Astrocyte (in vitro differentiated cells and primary cell): Measurements from ENCODE around the gene TMSB10. TPM values are rescaled to one million over a fixed set of nuclear protein-coding genes. Genes with fewer than 3 reads are reported as not detected.
"Not testable (repeated sequence)": the region's sequence is repeated elsewhere in the genome, so short reads cannot be mapped to it uniquely, and the experiment has no call there.

Experiments used
- DNase-seq: peaks from one replicate; pipeline ENCODE4 v3.0.0-alpha.2; 2010; ENCODE audit warnings: low read depth
- FAIRE-seq: peaks from 2 replicates; lab custom pipeline; 2011; peaks lifted over from hg19 to GRCh38; lab: Jason Lieb, UNC
- H2AFZ ChIP-seq: 2 replicates; pipeline ENCODE4 v1.6.0; 2012; ENCODE audit warnings: low read depth, low read length, inconsistent platforms
- H3K27ac ChIP-seq: 2 replicates; pipeline ENCODE4 v1.5.1; 2011; ENCODE audit warnings: low read depth, low read length, inconsistent platforms
- H3K27me3 ChIP-seq: 2 replicates; pipeline ENCODE4 v1.6.0; 2011; ENCODE audit warnings: low read length, inconsistent platforms; ENCODE audit not compliant: insufficient read depth
- H3K36me3 ChIP-seq: 2 replicates; pipeline ENCODE4 v1.5.1; 2011; ENCODE audit warnings: low read length, inconsistent platforms; ENCODE audit not compliant: insufficient read depth
- H3K4me1 ChIP-seq: 2 replicates; pipeline ENCODE4 v1.5.1; 2011; ENCODE audit warnings: low read length, inconsistent platforms; ENCODE audit not compliant: insufficient read depth
- H3K4me2 ChIP-seq: 2 replicates; pipeline ENCODE4 v1.6.0; 2012; ENCODE audit warnings: low read length, inconsistent platforms
- H3K4me3 ChIP-seq: 2 replicates; pipeline ENCODE4 v1.5.1; 2011; ENCODE audit warnings: low read depth, mild to moderate bottlenecking, low read length, inconsistent platforms; ENCODE audit not compliant: insufficient read depth
- H3K79me2 ChIP-seq: 2 replicates; pipeline ENCODE4 v1.6.0; 2012; ENCODE audit warnings: mild to moderate bottlenecking, low read length, inconsistent platforms; ENCODE audit not compliant: insufficient read depth
- H3K9ac ChIP-seq: 2 replicates; pipeline ENCODE4 v1.6.0; 2012; ENCODE audit warnings: mild to moderate bottlenecking, low read length, inconsistent platforms
- H3K9me3 ChIP-seq: 2 replicates; pipeline ENCODE4 v1.5.1; 2012; ENCODE audit warnings: low read depth, mild to moderate bottlenecking, low read length, inconsistent platforms; ENCODE audit not compliant: insufficient read depth
- H4K20me1 ChIP-seq: 2 replicates; pipeline ENCODE4 v1.6.0; 2012; ENCODE audit warnings: low read length, inconsistent platforms; ENCODE audit not compliant: insufficient read depth
- H3K27ac Mint-ChIP-seq: one replicate; pipeline ENCODE4 v1.8.0; 2021; ENCODE audit warnings: mild to moderate bottlenecking, mixed read lengths; ENCODE audit not compliant: unreplicated experiment
- H3K27me3 Mint-ChIP-seq: one replicate; pipeline ENCODE4 v1.8.0; 2021; ENCODE audit warnings: low read depth, mixed read lengths; ENCODE audit not compliant: unreplicated experiment
- H3K36me3 Mint-ChIP-seq: one replicate; pipeline ENCODE4 v1.8.0; 2021; ENCODE audit warnings: low read depth, mixed read lengths; ENCODE audit not compliant: unreplicated experiment
- H3K4me1 Mint-ChIP-seq: one replicate; pipeline ENCODE4 v1.8.0; 2021; ENCODE audit warnings: low read depth, mixed read lengths; ENCODE audit not compliant: unreplicated experiment
- H3K4me3 Mint-ChIP-seq: one replicate; pipeline ENCODE4 v1.8.0; 2021; ENCODE audit warnings: mild to moderate bottlenecking, moderate library complexity, mixed read lengths; ENCODE audit not compliant: unreplicated experiment
- H3K9me3 Mint-ChIP-seq: one replicate; pipeline ENCODE4 v1.8.0; 2021; ENCODE audit warnings: mild to moderate bottlenecking, mixed read lengths; ENCODE audit not compliant: unreplicated experiment
- CTCF ChIP-seq: IDR thresholded peaks from 2 replicates; pipeline ENCODE4 v1.5.1; 2011; ENCODE audit warnings: low read depth, mild to moderate bottlenecking, inconsistent platforms, low read length, moderate library complexity; ENCODE audit not compliant: insufficient read depth
- EZH2 ChIP-seq: IDR thresholded peaks from 2 replicates; pipeline ENCODE4 v1.6.1; 2012; ENCODE audit warnings: mild to moderate bottlenecking, low read length, inconsistent platforms; ENCODE audit not compliant: insufficient read depth
- total RNA-seq: library from RNA; stranded (reverse); gene quantifications from 2 replicates; pipeline ENCODE4 v1.2.1, GENCODE V29; 2021

The TMSB10 gene
- total RNA-seq, 1 donor from 2014 or later: 3,439 TPM

GRCh38 chr2:84865181-84865783, 40.2 kb upstream of the TMSB10 start:
- no peak for FAIRE-seq
- no peaks in the 10 kb centered on the region for H3K36me3 Mint-ChIP-seq
- H3K27me3 Mint-ChIP-seq: peaks cover 28% of the 10 kb centered on the region
- H3K4me1 Mint-ChIP-seq: peaks cover 2% of the 10 kb centered on the region
- Histone ChIP-seq H3K9me3 (no peaks in the 10 kb centered on the region), H2AFZ (no peak overlapping the region), H3K27me3 (peaks cover 2% of the 10 kb centered on the region), H3K27ac (no peak overlapping the region), H3K79me2 (no peaks in the 10 kb centered on the region), H3K9ac (no peak overlapping the region), H3K4me2 (no peak overlapping the region), H4K20me1 (no peaks in the 10 kb centered on the region), H3K36me3 (no peaks in the 10 kb centered on the region), H3K4me3 (no peak overlapping the region), H3K4me1 (no peaks in the 10 kb centered on the region)
- H3K4me3 Mint-ChIP-seq: no peak overlapping the region
- H3K27ac Mint-ChIP-seq: no peak overlapping the region
- no peak for TF ChIP-seq EZH2
- peak; percentile 28 for TF ChIP-seq CTCF
- DNase-seq: no peak
- no peaks in the 10 kb centered on the region for H3K9me3 Mint-ChIP-seq

- H3K4me3 Mint-ChIP-seq: no peak overlapping the region
- Histone ChIP-seq H3K27me3 (no peaks in the 10 kb centered on the region), H3K4me1 (no peaks in the 10 kb centered on the region), H3K36me3 (no peaks in the 10 kb centered on the region), H3K79me2 (no peaks in the 10 kb centered on the region), H3K4me3 (no peak overlapping the region), H3K4me2 (no peak overlapping the region), H4K20me1 (no peaks in the 10 kb centered on the region), H3K9me3 (no peaks in the 10 kb centered on the region), H3K27ac (no peak overlapping the region), H2AFZ (no peak overlapping the region), H3K9ac (no peak overlapping the region)
- FAIRE-seq (no peak), DNase-seq (no peak)
- TF ChIP-seq EZH2 (no peak), CTCF (no peak)
- peaks cover 2% of the 10 kb centered on the region for H3K4me1 Mint-ChIP-seq
- H3K27ac Mint-ChIP-seq: no peak overlapping the region
- no peaks in the 10 kb centered on the region for H3K36me3 Mint-ChIP-seq
- H3K27me3 Mint-ChIP-seq: peaks cover 31% of the 10 kb centered on the region
- no peaks in the 10 kb centered on the region for H3K9me3 Mint-ChIP-seq
These were observed 39.3 kb upstream of the TMSB10 start for GRCh38 chr2:84866122-84866521.

GRCh38 chr2:84868327-84868726, 37.1 kb upstream of the TMSB10 start:
- not testable (repeated sequence) for H2AFZ ChIP-seq, H4K20me1 ChIP-seq, H3K9me3 Mint-ChIP-seq, FAIRE-seq, H3K27ac Mint-ChIP-seq, H3K9ac ChIP-seq, H3K27me3 ChIP-seq, DNase-seq, H3K4me1 Mint-ChIP-seq, H3K9me3 ChIP-seq, H3K27ac ChIP-seq, H3K4me3 ChIP-seq, H3K4me3 Mint-ChIP-seq, H3K4me1 ChIP-seq, H3K79me2 ChIP-seq, H3K4me2 ChIP-seq, H3K36me3 ChIP-seq, H3K36me3 Mint-ChIP-seq
- H3K27me3 Mint-ChIP-seq: peaks cover 25% of the 10 kb centered on the region
